ENCODE measurements around the gene CDH13.
A peak's percentile ranks its signal among the peaks of the same experiment; 100 is the strongest.

Gene CDH13

GRCh38 chr16:83279251-83279650, 652.5 kb downstream of the CDH13 start:
- H3K4me3 ChIP-seq (ENCODE audit: low read depth, low read length) = no peak overlapping the region
- DNase-seq (ENCODE audit: low read depth) = no peak
- no peak for TF ChIP-seq CTCF (IDR thresholded peaks at IDR 0.05; ENCODE audit: control insufficient read depth, extremely low read depth, insufficient read depth)

GRCh38 chr16:83285921-83286320, 659.2 kb downstream of the CDH13 start:
- DNase-seq (ENCODE audit: low read depth) = no peak
- TF ChIP-seq CTCF (IDR thresholded peaks at IDR 0.05; ENCODE audit: control insufficient read depth, extremely low read depth, insufficient read depth) = no peak
- no peak overlapping the region for H3K4me3 ChIP-seq (ENCODE audit: low read depth, low read length)

DNA sequence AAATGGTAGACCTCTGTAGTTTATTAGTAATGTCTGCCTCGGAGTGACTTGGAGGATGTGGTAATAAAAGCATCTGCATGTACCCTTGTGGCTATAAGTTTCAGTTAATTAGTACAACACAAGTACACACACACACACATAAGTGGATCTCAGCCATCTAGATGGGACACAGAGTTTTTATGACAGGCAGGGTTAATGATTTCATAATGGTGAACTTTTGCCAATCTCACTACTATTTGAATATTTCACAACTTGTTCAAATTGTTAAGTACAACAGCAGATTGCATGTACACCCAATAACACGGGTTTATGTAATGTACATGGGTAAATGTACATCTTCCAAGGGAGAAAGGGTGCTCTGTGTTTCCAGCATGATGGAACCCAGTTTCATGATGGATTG, 669.7 kb downstream of the CDH13 start:
- no peak for TF ChIP-seq CTCF (IDR thresholded peaks at IDR 0.05; ENCODE audit: control insufficient read depth, extremely low read depth, insufficient read depth)
- H3K4me3 ChIP-seq (ENCODE audit: low read depth, low read length) = no peak overlapping the region
- no peak for DNase-seq (ENCODE audit: low read depth)

DNA sequence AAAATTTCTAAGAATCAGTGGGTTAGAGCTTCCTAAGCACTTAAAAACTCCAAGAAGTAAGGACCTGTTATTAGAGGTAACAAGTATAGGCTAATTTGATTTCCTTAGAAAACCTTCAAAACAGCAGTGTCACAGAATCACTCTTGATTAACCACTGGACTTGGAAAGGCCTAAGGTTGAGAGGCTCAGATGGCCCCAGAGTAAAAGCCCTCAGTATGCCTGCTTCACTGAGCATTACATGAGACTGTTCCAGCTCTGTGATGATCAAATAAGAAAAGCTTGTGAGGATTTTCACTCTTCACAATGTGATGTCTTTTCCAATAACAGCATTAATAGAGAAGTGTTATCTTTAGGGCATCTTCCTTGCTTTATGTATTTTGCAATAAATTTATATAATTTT, 671.8 kb downstream of the CDH13 start:
- no peak for DNase-seq (ENCODE audit: low read depth)
- H3K4me3 ChIP-seq (ENCODE audit: low read depth, low read length) = no peak overlapping the region
- TF ChIP-seq CTCF (IDR thresholded peaks at IDR 0.05; ENCODE audit: control insufficient read depth, extremely low read depth, insufficient read depth) = no peak

DNA sequence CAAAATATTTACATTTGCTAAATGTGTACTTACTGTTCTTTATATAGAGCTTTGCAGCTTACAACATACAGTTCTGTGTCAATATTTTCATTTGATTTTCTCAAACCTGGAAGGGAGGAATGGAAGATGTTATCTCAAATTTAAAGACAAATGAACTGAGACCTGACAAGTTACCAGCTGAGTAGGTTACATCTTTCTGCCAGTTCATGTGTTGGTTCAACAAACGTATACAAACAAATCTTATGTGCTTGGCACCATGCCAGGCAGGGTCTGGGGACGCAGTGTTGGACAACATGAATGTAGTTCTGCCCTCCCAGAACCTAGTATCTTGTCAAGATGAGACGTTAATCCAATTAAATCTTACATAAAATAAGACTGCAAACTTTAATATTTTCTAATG, 673.6 kb downstream of the CDH13 start:
- H3K4me3 ChIP-seq (ENCODE audit: low read depth, low read length) = no peak overlapping the region
- peak; percentile 94 for DNase-seq (ENCODE audit: low read depth)
- no peak for TF ChIP-seq CTCF (IDR thresholded peaks at IDR 0.05; ENCODE audit: control insufficient read depth, extremely low read depth, insufficient read depth)

DNA sequence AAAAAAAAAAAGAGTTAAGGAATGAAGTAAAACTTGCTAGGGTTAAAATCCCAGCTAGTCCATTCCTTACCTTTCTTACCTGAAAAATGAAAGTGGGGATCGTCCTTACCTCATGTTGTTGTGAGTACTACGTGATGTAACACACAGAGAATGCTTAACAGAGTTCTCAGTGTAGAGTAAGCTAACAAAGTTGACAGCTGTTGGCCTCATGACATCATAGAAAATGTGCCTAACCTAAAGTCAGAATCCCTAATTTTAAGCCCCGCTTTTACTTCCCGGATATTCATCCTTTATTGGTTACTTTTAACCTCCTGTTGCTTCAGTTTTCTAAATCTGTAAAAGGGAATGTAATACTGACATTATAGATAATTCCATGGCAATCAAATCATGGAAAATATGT, 675.2 kb downstream of the CDH13 start:
- TF ChIP-seq CTCF (IDR thresholded peaks at IDR 0.05; ENCODE audit: control insufficient read depth, extremely low read depth, insufficient read depth) = no peak
- no peak overlapping the region for H3K4me3 ChIP-seq (ENCODE audit: low read depth, low read length)

DNA sequence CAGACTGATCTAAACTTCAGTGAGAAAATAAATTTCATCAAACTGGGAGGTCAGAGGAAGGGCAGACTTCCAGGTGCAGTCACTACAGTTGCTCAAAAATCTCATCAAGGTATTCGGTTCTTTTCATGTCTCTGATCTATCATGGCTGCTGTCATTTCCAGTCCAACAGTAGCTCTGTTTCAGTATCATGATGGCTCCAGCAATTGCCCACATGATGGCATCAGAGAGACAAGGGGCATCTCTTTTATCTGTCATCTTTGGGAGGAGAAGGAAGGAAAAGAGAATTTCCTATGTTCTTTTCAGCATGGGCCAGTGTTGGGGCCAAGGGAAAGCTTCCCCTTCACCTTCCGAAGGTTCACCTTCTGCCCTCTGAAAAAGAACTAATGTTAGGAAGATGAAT, 676.1 kb downstream of the CDH13 start:
- no peak for TF ChIP-seq CTCF (IDR thresholded peaks at IDR 0.05; ENCODE audit: control insufficient read depth, extremely low read depth, insufficient read depth)
- DNase-seq (ENCODE audit: low read depth) = no peak
- no peak overlapping the region for H3K4me3 ChIP-seq (ENCODE audit: low read depth, low read length)

More for the DNA sequence above, 675.2 kb downstream of the CDH13 start:
- no peak for DNase-seq (ENCODE audit: low read depth)

Data from LNCaP clone FGC (cell line).